GM19324 (cell line): ENCODE measurements around the gene SESN1.

Source experiments
- ATAC-seq: cut with Tn5 transposase; IDR thresholded peaks from one replicate; pipeline ENCODE4 v1.9.1; 2021; ENCODE audit warnings: mild to moderate bottlenecking, moderate library complexity; ENCODE audit not compliant: unreplicated experiment, low FRiP score

The SESN1 gene

GRCh38 chr6:109062767-109063352, 31.8 kb downstream of the SESN1 start:
- ATAC-seq = no peak

GRCh38 chr6:109062216-109062615, 32.4 kb downstream of the SESN1 start:
- no peak for ATAC-seq

- ATAC-seq = no peak
Measured at GRCh38 chr6:109060571-109060970, 34.1 kb downstream of the SESN1 start.

GRCh38 chr6:109059571-109060021, 35.0 kb downstream of the SESN1 start:
- no peak for ATAC-seq

- ATAC-seq = no peak
Measured at GRCh38 chr6:109059153-109059552, 35.5 kb downstream of the SESN1 start.

- ATAC-seq = no peak
Measured at GRCh38 chr6:109058620-109059019, 36.0 kb downstream of the SESN1 start.

- no peak for ATAC-seq
Measured at GRCh38 chr6:109056661-109057060, 38.0 kb downstream of the SESN1 start.

- ATAC-seq = no peak
Measured at GRCh38 chr6:109055771-109056235, 38.8 kb downstream of the SESN1 start.

- no peak for ATAC-seq
Measured at GRCh38 chr6:109053336-109053735, 41.3 kb downstream of the SESN1 start.

- no peak for ATAC-seq
Measured at GRCh38 chr6:109052852-109053251, 41.8 kb downstream of the SESN1 start.

- ATAC-seq = no peak
Measured at GRCh38 chr6:109052018-109052651, 42.5 kb downstream of the SESN1 start.

- ATAC-seq = no peak
Measured at GRCh38 chr6:109051301-109052017, 43.2 kb downstream of the SESN1 start.

- ATAC-seq = no peak
Measured at GRCh38 chr6:109050447-109051102, 44.1 kb downstream of the SESN1 start.

- no peak for ATAC-seq
Measured at GRCh38 chr6:109050012-109050411, 44.6 kb downstream of the SESN1 start.

- ATAC-seq = no peak
Measured at GRCh38 chr6:109048670-109049415, 45.8 kb downstream of the SESN1 start.

GRCh38 chr6:109048176-109048575, 46.5 kb downstream of the SESN1 start:
- ATAC-seq = no peak

GRCh38 chr6:109045493-109045892, 49.2 kb downstream of the SESN1 start:
- no peak for ATAC-seq

GRCh38 chr6:109039795-109040194, 54.9 kb downstream of the SESN1 start:
- no peak for ATAC-seq

GRCh38 chr6:109038837-109039398, 55.7 kb downstream of the SESN1 start:
- ATAC-seq = no peak
